ENCODE data around the gene RALGPS2. TPM values are rescaled to one million over a fixed set of nuclear protein-coding genes. Genes with fewer than 3 reads are reported as not detected.

The RALGPS2 gene
- total RNA-seq, 1 donor from 2014 or later, result 7.5 TPM

DNA sequence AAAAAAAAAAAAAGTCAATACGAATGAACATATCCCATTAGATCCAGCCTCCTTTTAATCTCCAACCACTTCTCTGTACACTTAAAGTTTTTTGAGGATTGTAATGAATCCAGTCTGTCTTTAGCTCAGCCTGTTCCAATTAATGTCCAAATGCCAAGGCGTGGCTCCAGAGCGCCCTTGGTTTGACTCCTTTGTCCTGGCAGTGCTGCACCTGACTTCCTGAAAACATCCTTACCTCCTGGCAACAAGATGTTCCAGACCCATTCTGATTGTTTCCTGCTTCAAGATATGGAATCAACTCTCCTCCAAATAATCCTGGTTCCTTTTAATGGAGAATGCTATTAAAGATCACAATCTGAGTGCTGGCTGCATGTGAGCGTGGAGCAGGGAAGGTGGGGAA is 226.6 kb downstream of the RALGPS2 start:
- intact Hi-C loops (cut with micrococcal nuclease), result no loop called here
- H3K4me1 ChIP-seq, result peaks cover 13% of the 10 kb centered on the region

DNA sequence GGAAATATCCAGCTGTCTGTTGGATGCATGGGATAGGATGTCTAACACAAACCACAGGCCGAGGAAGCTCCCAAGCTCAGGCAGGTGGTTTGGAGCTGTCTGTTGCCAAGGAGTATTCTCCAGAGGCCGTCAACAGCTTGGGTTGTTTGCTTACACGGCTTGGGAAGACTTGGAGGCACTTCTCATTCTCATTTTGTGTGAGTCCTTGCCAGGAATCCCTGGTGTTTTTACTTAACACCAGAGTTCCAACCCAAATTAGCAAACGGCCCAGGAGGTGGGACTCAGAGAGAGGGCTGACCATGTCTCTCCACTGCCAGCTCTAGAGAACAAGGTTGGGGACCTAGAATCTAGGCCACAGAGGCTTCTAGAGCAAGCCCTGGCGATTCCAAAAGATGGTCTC is 228.0 kb downstream of the RALGPS2 start:
- TF ChIP-seq, protein P1, sequence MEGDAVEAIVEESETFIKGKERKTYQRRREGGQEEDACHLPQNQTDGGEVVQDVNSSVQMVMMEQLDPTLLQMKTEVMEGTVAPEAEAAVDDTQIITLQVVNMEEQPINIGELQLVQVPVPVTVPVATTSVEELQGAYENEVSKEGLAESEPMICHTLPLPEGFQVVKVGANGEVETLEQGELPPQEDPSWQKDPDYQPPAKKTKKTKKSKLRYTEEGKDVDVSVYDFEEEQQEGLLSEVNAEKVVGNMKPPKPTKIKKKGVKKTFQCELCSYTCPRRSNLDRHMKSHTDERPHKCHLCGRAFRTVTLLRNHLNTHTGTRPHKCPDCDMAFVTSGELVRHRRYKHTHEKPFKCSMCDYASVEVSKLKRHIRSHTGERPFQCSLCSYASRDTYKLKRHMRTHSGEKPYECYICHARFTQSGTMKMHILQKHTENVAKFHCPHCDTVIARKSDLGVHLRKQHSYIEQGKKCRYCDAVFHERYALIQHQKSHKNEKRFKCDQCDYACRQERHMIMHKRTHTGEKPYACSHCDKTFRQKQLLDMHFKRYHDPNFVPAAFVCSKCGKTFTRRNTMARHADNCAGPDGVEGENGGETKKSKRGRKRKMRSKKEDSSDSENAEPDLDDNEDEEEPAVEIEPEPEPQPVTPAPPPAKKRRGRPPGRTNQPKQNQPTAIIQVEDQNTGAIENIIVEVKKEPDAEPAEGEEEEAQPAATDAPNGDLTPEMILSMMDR (IDR thresholded peaks at IDR 0.05; ENCODE audit: borderline replicate concordance), result no peak
- DNase-seq, result peak; percentile 43
- H3K27ac ChIP-seq (replicated peaks), result peak overlapping the region; percentile 74
- H3K36me3 ChIP-seq, result no peaks in the 10 kb centered on the region
- H3K9me3 ChIP-seq (replicated peaks), result no peaks in the 10 kb centered on the region
- H3K27me3 ChIP-seq (ENCODE audit: low read depth), result no peaks in the 10 kb centered on the region
- intact Hi-C loops (cut with micrococcal nuclease), result no loop called here
- peaks cover 13% of the 10 kb centered on the region for H3K4me1 ChIP-seq
- no peak overlapping the region for H3K4me3 ChIP-seq

More for the DNA sequence above, 226.6 kb downstream of the RALGPS2 start:
- TF ChIP-seq, protein P1 (IDR thresholded peaks at IDR 0.05; ENCODE audit: borderline replicate concordance), result no peak
- Histone ChIP-seq H3K9me3 (replicated peaks) (no peaks in the 10 kb centered on the region), H3K36me3 (no peaks in the 10 kb centered on the region), H3K27ac (replicated peaks) (no peak overlapping the region), H3K27me3 (ENCODE audit: low read depth) (no peaks in the 10 kb centered on the region), H3K4me3 (no peak overlapping the region)
- no peak for DNase-seq

DNA sequence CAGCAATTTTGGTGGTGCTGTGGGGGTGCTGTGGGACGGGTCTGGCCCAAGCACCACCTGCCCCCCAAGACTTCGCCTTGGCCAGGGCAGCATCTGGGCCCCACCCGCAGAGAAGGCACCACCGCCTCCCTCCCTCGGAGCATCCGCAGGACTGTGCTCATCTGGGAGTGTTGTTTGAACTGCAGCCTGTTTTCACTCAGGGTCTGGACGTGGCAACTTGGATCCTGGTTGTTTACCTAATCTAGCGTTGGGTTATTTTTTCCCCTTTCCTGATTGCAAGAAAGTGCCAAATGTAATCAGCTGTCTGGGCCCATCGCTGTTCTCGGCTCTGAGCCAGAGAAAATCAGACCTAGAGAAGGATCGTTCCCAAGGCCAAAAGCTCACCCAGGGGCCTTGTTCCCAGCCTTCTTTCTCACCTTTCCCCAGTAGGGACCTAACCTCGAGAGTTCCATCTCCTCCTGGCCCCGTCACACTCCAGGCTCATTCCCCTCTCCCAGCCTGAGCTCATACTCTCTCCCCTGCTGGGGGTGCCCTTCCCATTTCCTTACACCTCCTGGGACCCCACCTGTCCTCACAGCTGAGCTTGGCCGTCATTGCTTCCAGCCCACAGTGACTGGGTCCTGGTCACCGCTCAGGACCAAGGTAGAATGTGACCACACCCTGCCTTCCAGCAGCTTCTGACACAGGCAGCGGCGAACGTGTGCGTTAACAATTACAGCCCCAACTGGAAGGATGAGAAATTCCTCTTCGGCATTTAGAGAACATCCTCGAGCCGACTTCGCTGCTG is 228.7 kb downstream of the RALGPS2 start:
- Histone ChIP-seq H3K9me3 (replicated peaks) (no peaks in the 10 kb centered on the region), H3K27ac (replicated peaks) (peak overlapping the region; percentile 74), H3K36me3 (no peaks in the 10 kb centered on the region), H3K27me3 (ENCODE audit: low read depth) (no peaks in the 10 kb centered on the region), H3K4me1 (peaks cover 13% of the 10 kb centered on the region), H3K4me3 (no peak overlapping the region)
- TF ChIP-seq, protein P1 (IDR thresholded peaks at IDR 0.05; ENCODE audit: borderline replicate concordance), result no peak
- intact Hi-C loops (cut with micrococcal nuclease), result no loop called here
- DNase-seq, result no peak

DNA sequence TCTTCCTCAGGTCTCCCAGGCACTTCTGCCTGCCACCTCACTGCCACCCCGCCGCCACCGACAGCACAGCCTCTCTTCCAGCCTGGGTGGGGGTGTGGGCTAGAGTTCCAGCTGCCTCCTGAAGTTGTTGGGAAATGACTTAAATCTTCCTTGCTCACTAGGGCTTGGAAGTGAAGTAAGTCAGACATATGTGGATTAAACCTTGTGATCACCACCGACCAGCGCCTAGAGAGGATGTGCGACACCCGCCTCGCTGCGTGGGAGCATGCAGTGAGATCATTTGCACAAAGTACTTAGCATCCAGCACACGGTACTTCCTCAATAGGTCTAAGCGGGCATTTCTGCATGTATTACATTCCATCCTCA is 229.3 kb downstream of the RALGPS2 start:
- H3K4me3 ChIP-seq, result no peak overlapping the region
- intact Hi-C loops (cut with micrococcal nuclease), result no loop called here

DNA sequence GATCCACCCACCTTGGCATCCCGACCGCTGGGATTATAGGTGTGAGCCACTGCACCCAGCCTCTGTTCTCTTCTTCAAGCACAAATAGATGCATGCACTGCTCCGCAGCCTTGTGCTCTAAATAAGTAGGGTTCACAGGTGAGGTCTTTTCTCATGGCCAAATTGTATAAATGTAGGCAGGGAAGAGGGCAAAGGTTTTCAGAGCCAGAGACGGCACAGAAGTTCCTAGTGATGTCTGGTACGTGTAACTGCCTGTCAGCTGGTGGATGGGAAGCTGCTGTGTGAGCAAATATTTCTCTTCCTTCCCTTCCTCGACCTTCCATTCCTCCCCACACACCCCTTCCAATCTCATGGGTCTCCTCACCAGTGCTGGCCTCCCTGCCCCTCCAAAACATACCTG is 229.9 kb downstream of the RALGPS2 start:
- Histone ChIP-seq H3K9me3 (replicated peaks) (no peaks in the 10 kb centered on the region), H3K4me1 (peaks cover 13% of the 10 kb centered on the region), H3K36me3 (no peaks in the 10 kb centered on the region), H3K27me3 (ENCODE audit: low read depth) (no peaks in the 10 kb centered on the region), H3K4me3 (no peak overlapping the region), H3K27ac (replicated peaks) (no peak overlapping the region)
- TF ChIP-seq, protein P1 (IDR thresholded peaks at IDR 0.05; ENCODE audit: borderline replicate concordance), result no peak
- intact Hi-C loops (cut with micrococcal nuclease), result no loop called here
- no peak for DNase-seq

More for the DNA sequence above, 229.3 kb downstream of the RALGPS2 start:
- no peak for DNase-seq
- TF ChIP-seq, protein P1 (IDR thresholded peaks at IDR 0.05; ENCODE audit: borderline replicate concordance), result no peak
- H3K9me3 ChIP-seq (replicated peaks), result no peaks in the 10 kb centered on the region
- peaks cover 13% of the 10 kb centered on the region for H3K4me1 ChIP-seq
- no peaks in the 10 kb centered on the region for H3K27me3 ChIP-seq (ENCODE audit: low read depth)
- H3K36me3 ChIP-seq, result no peaks in the 10 kb centered on the region
- H3K27ac ChIP-seq (replicated peaks), result no peak overlapping the region

Data from left ventricle myocardium inferior (tissue), 1 donor.